IMR-90 (cell line): Measurements from ENCODE around the gene RGSL1. TPM values are rescaled to one million over a fixed set of nuclear protein-coding genes. Genes with fewer than 3 reads are reported as not detected.

Experiments
- ATAC-seq: fragments of 200-7000 bp; cut with Tn5 transposase; 2 replicates; pipeline ENCODE4 v1.9.1; 2020; ENCODE audit warnings: low read depth, mild to moderate bottlenecking, moderate library complexity
- BruUV-seq: library from RNA; stranded (reverse); fragments of 400-500 nt; replicated peaks from 2 replicates; lab custom pipeline; 2021; lab: Mats Ljungman, UMichigan
- CTCF ChIA-PET: fragments of 300-600 bp; formaldehyde crosslinking; extraction: SDS; loops from one replicate; lab custom pipeline; 2021; ENCODE audit warnings: antibody characterized with exemption; lab: Yijun Ruan, JAX
- POLR2A ChIA-PET: fragments of 300-600 bp; sonication (Branson Sonifier 250); formaldehyde crosslinking; loops from one replicate; lab custom pipeline; 2022; ENCODE audit warnings: antibody characterized with exemption; ENCODE audit not compliant: unreplicated experiment; lab: Charles Lee
- DNase-seq: peaks from one replicate; pipeline ENCODE4 v3.0.0; 2013
- H2AFZ ChIP-seq: replicated peaks from 2 replicates; pipeline ENCODE3; 2013; ENCODE audit warnings: low read length, mild to moderate bottlenecking; ENCODE audit not compliant: poor library complexity
- H2AK5ac ChIP-seq: 2 replicates; pipeline ENCODE4 v1.6.1; 2013; ENCODE audit warnings: low read depth, low read length, inconsistent platforms
- H2AK9ac ChIP-seq: replicated peaks from 2 replicates; pipeline ENCODE3; 2013; ENCODE audit warnings: mild to moderate bottlenecking, low read depth, low read length, moderate library complexity; ENCODE audit not compliant: poor library complexity
- H2BK120ac ChIP-seq: 2 replicates; pipeline ENCODE4 v1.6.1; 2013; ENCODE audit warnings: low read depth, low read length, inconsistent platforms
- H2BK15ac ChIP-seq: 3 replicates; pipeline ENCODE4 v1.6.1; 2013; ENCODE audit warnings: low read depth, low read length, inconsistent platforms
- H2BK20ac ChIP-seq: 2 replicates; pipeline ENCODE4 v1.6.1; 2013; ENCODE audit warnings: low read depth, mild to moderate bottlenecking, inconsistent platforms, low read length, moderate library complexity
- H2BK5ac ChIP-seq: 2 replicates; pipeline ENCODE4 v1.6.1; 2013; ENCODE audit warnings: mild to moderate bottlenecking, low read depth, low read length, inconsistent platforms; ENCODE audit not compliant: poor library complexity, severe bottlenecking
- H3K14ac ChIP-seq: replicated peaks from 2 replicates; pipeline ENCODE4 v1.6.1; 2013; ENCODE audit warnings: low read depth, low read length, inconsistent platforms
- H3K18ac ChIP-seq: 2 replicates; pipeline ENCODE4 v1.6.1; 2013; ENCODE audit warnings: low read depth, low read length, control low read depth
- H3K23ac ChIP-seq: 2 replicates; pipeline ENCODE4 v1.6.1; 2013; ENCODE audit warnings: low read depth, low read length, inconsistent platforms
- H3K27ac ChIP-seq: 2 replicates; pipeline ENCODE4 v1.5.1; 2013; ENCODE audit warnings: mild to moderate bottlenecking, control low read depth, low read length; ENCODE audit not compliant: insufficient read depth
- H3K27me3 ChIP-seq: 2 replicates; pipeline ENCODE4 v1.6.1; 2013; ENCODE audit warnings: low read length; ENCODE audit not compliant: control insufficient read depth, insufficient read depth
- H3K36me3 ChIP-seq: 2 replicates; pipeline ENCODE4 v1.6.1; 2013; ENCODE audit warnings: low read length, mixed read lengths; ENCODE audit not compliant: control insufficient read depth, insufficient read depth
- H3K4ac ChIP-seq: 2 replicates; pipeline ENCODE4 v1.6.1; 2013; ENCODE audit warnings: low read depth, low read length, inconsistent platforms
- H3K4me1 ChIP-seq: 2 replicates; pipeline ENCODE4 v1.6.1; 2013; ENCODE audit warnings: low read length, mixed read lengths; ENCODE audit not compliant: control insufficient read depth, insufficient read depth
- H3K4me2 ChIP-seq: 2 replicates; pipeline ENCODE4 v1.6.1; 2013; ENCODE audit warnings: low read depth, mild to moderate bottlenecking, control low read depth, low read length, moderate library complexity
- H3K4me3 ChIP-seq: 2 replicates; pipeline ENCODE4 v1.5.1; 2013; ENCODE audit warnings: low read depth, mild to moderate bottlenecking, control low read depth, low read length, moderate library complexity; ENCODE audit not compliant: insufficient read depth
- H3K56ac ChIP-seq: 2 replicates; pipeline ENCODE4 v1.6.1; 2013; ENCODE audit warnings: low read length, inconsistent platforms; ENCODE audit not compliant: insufficient read depth; ENCODE audit errors: extremely low read depth
- H3K79me1 ChIP-seq, 2 experiments: 2 replicates each; pipeline ENCODE4 v1.6.1; 2013; ENCODE audit warnings: low read length in 2 of 2, inconsistent platforms in 1 of 2, low read depth in 1 of 2
- H3K9ac ChIP-seq: 2 replicates; pipeline ENCODE4 v1.6.1; 2013; ENCODE audit warnings: low read depth, low read length, control low read depth
- H3K9me1 ChIP-seq: 2 replicates; pipeline ENCODE4 v1.6.1; 2013; ENCODE audit warnings: low read length, inconsistent platforms; ENCODE audit not compliant: insufficient read depth
- H3K9me3 ChIP-seq: 2 replicates; pipeline ENCODE4 v1.6.1; 2013; ENCODE audit warnings: low read length; ENCODE audit not compliant: control insufficient read depth, insufficient read depth
- H4K20me1 ChIP-seq: 2 replicates; pipeline ENCODE4 v1.6.1; 2013; ENCODE audit warnings: low read length, inconsistent platforms; ENCODE audit not compliant: insufficient read depth
- H4K5ac ChIP-seq: 2 replicates; pipeline ENCODE4 v1.6.1; 2013; ENCODE audit warnings: mild to moderate bottlenecking, low read depth, low read length, control low read depth
- H4K8ac ChIP-seq, 2 experiments: 2 replicates each; pipeline ENCODE4 v1.6.1; 2013; ENCODE audit warnings: low read depth in 2 of 2, low read length in 2 of 2, control low read depth in 1 of 2, inconsistent platforms in 1 of 2
- H4K91ac ChIP-seq: 2 replicates; pipeline ENCODE4 v1.6.1; 2013; ENCODE audit warnings: low read depth, low read length, inconsistent platforms; ENCODE audit not compliant: insufficient read depth
- BHLHE40 ChIP-seq: fragments of 150-350 bp; IDR thresholded peaks from 2 replicates; pipeline ENCODE4 v1.6.1; 2016; ENCODE audit warnings: mild to moderate bottlenecking, low read depth, low read length
- CEBPB ChIP-seq: IDR thresholded peaks from 2 replicates; pipeline ENCODE4 v1.6.1; 2012; ENCODE audit warnings: low read depth, low read length, improper control_type of control experiment
- CHD1 ChIP-seq: IDR thresholded peaks from 2 replicates; pipeline ENCODE4 v1.6.1; 2012; ENCODE audit warnings: low read depth, low read length, improper control_type of control experiment
- CTCF ChIP-seq: conservative IDR thresholded peaks from 2 replicates; pipeline ENCODE4 v1.5.1; 2012; ENCODE audit warnings: mild to moderate bottlenecking, low read depth, low read length, improper control_type of control experiment
- ELK1 ChIP-seq: fragments of 150-350 bp; IDR thresholded peaks from 2 replicates; pipeline ENCODE4 v1.6.1; 2016; ENCODE audit warnings: low read depth, mild to moderate bottlenecking, low read length, moderate library complexity, borderline replicate concordance
- MAFK ChIP-seq: IDR thresholded peaks from 2 replicates; pipeline ENCODE4 v1.6.1; 2012; ENCODE audit warnings: low read depth, low read length, improper control_type of control experiment
- MAZ ChIP-seq: IDR thresholded peaks from 2 replicates; pipeline ENCODE4 v1.6.1; 2012; ENCODE audit warnings: low read depth, mild to moderate bottlenecking, low read length, improper control_type of control experiment, moderate library complexity, borderline replicate concordance
- MXI1 ChIP-seq: IDR thresholded peaks from 2 replicates; pipeline ENCODE4 v1.6.1; 2012; ENCODE audit warnings: low read depth, mild to moderate bottlenecking, low read length, moderate library complexity, borderline replicate concordance
- NFE2L2 ChIP-seq: fragments of 150-350 bp; IDR thresholded peaks from 2 replicates; pipeline ENCODE4 v1.6.1; 2016; ENCODE audit warnings: low read depth, mild to moderate bottlenecking, low read length
- RAD21 ChIP-seq: IDR thresholded peaks from 2 replicates; pipeline ENCODE4 v1.6.1; 2012; ENCODE audit warnings: low read length, improper control_type of control experiment
- RCOR1 ChIP-seq: IDR thresholded peaks from 2 replicates; pipeline ENCODE4 v1.6.1; 2012; ENCODE audit warnings: mild to moderate bottlenecking, low read length, improper control_type of control experiment; ENCODE audit not compliant: insufficient replicate concordance
- RFX5 ChIP-seq: IDR thresholded peaks from 2 replicates; pipeline ENCODE4 v1.8.0; 2012; ENCODE audit warnings: low read depth, mild to moderate bottlenecking, low read length, moderate library complexity
- SMC3 ChIP-seq: fragments of 150-350 bp; IDR thresholded peaks from 2 replicates; pipeline ENCODE4 v1.6.1; 2016; ENCODE audit warnings: low read depth, mild to moderate bottlenecking, antibody characterized with exemption, low read length, moderate library complexity
- USF2 ChIP-seq: fragments of 150-350 bp; IDR thresholded peaks from 2 replicates; pipeline ENCODE4 v1.6.1; 2017; ENCODE audit warnings: mild to moderate bottlenecking, antibody characterized with exemption, low read length, low read depth
- WGBS, 2 experiments: methylation state at CpG; one replicate each; pipeline versions ENCODE4 v1.1.5 to v1.1.7; 2013; ENCODE audit warnings: missing lambda C conversion rate in 2 of 2; ENCODE audit not compliant: insufficient read length in 1 of 2; ENCODE audit errors: extremely low coverage in 2 of 2; 5-methylcytosine and 5-hydroxymethylcytosine counted together
- dilution Hi-C: fragments of 300-500 bp; cut with HindIII; formaldehyde crosslinking; loops from one replicate; pipeline ENCODE4 v1.14.3; 2018; ENCODE audit warnings: low sequenced_read_pairs; ENCODE audit not compliant: unreplicated experiment
- in situ Hi-C: fragments of 300-500 bp; cut with MboI; formaldehyde crosslinking; loops from 3 replicates; pipeline ENCODE4 v1.14.3; 2019; ENCODE audit warnings: low sequenced_read_pairs, inconsistent platforms, mixed read lengths
- intact Hi-C: fragments of 100-400 bp; cut with micrococcal nuclease; formaldehyde crosslinking; loops from 2 replicates; pipeline ENCODE4 v1.10.0; 2022
- polyA plus RNA-seq, 3 experiments: library from polyadenylated mRNA; depleted of rRNA; stranded (reverse); fragments of >200 nt; gene quantifications; 2 replicates each; pipeline ENCODE4 v1.2.3, GENCODE V29; 2012; ENCODE audit warnings: low replicate concordance in 1 of 3
- total RNA-seq: library from RNA; depleted of rRNA; stranded (reverse); fragments of >200 nt; gene quantifications from 2 replicates; pipeline ENCODE4 v1.2.3, GENCODE V29; 2012

The RGSL1 gene
- total and polyA plus RNA-seq, 2 of the 4 experiments (the other 2 are of a cell fraction), result not detected

GRCh38 chr1:182441719-182442118, 8.2 kb upstream of the RGSL1 start:
- no peak overlapping the region for H3K23ac ChIP-seq
- BruUV-seq, result no TSS peak
- POLR2A ChIA-PET, result no interaction called here
- H3K9ac ChIP-seq, result no peak overlapping the region
- no CpG with 5 or more reads among the region's 3 CpGs for WGBS, 2 experiments
- H2BK20ac ChIP-seq, result no peak overlapping the region
- H3K9me3 ChIP-seq, result no peaks in the 10 kb centered on the region
- H2AK5ac ChIP-seq, result no peak overlapping the region
- dilution Hi-C loops (no loop called here), intact Hi-C loops (no loop called here), in situ Hi-C loops (loop anchor here (10.0 kb wide), 1 partner anchor 343 kb away; the partner anchor contains the start of gene NPL)
- no peak overlapping the region for H2BK15ac ChIP-seq
- no peaks in the 10 kb centered on the region for H3K9me1 ChIP-seq
- no peak overlapping the region for H3K27ac ChIP-seq
- H3K4me3 ChIP-seq, result no peak overlapping the region
- H4K91ac ChIP-seq, result no peak overlapping the region
- H2AK9ac ChIP-seq, result no peak overlapping the region
- CTCF ChIA-PET, result no interaction called here
- no peak overlapping the region for H2BK5ac ChIP-seq
- no peak overlapping the region for H3K4me2 ChIP-seq
- no peak overlapping the region for H2BK120ac ChIP-seq
- ATAC-seq (no peak), DNase-seq (no peak)
- no peak overlapping the region for H3K4ac ChIP-seq
- no peak overlapping the region for H3K18ac ChIP-seq
- no peak overlapping the region for H3K56ac ChIP-seq
- H4K20me1 ChIP-seq, result no peaks in the 10 kb centered on the region
- no peak overlapping the region for H4K5ac ChIP-seq
- H3K36me3 ChIP-seq, result no peaks in the 10 kb centered on the region
- no peak overlapping the region for H2AFZ ChIP-seq
- no peak overlapping the region for H3K14ac ChIP-seq
- H3K4me1 ChIP-seq, result no peaks in the 10 kb centered on the region
- no peak for TF ChIP-seq RFX5
- TF ChIP-seq CHD1, result no peak
- TF ChIP-seq ELK1, result no peak
- TF ChIP-seq CEBPB, result no peak
- no peak for TF ChIP-seq RCOR1
- TF ChIP-seq SMC3, result no peak
- no peak for TF ChIP-seq NFE2L2
- no peak for TF ChIP-seq BHLHE40
- no peak for TF ChIP-seq MAFK
- TF ChIP-seq USF2, result no peak
- no peak for TF ChIP-seq MXI1
- no peak for TF ChIP-seq CTCF
- TF ChIP-seq RAD21, result no peak
- no peak for TF ChIP-seq MAZ
- H3K79me1 ChIP-seq, result no peaks in the 10 kb centered on the region
- H4K8ac ChIP-seq, result no peak overlapping the region
- H3K27me3 ChIP-seq, result no peaks in the 10 kb centered on the region
